Fibroblast of the aortic adventitia (primary cell): ENCODE results near the gene SORBS1. TPM values are rescaled to one million over a fixed set of nuclear protein-coding genes. Genes with fewer than 3 reads are reported as not detected.

ENCODE experiments used
- DNase-seq: peaks from one replicate; pipeline ENCODE4 v3.0.0-alpha.2; 2010; ENCODE audit warnings: low read depth
- H3K4me3 ChIP-seq: 2 replicates; pipeline ENCODE4 v1.5.1; 2011; ENCODE audit warnings: low read depth, mild to moderate bottlenecking, control low read depth, low read length, moderate library complexity
- CTCF ChIP-seq: IDR thresholded peaks from 2 replicates; pipeline ENCODE4 v1.5.1; 2011; ENCODE audit warnings: mild to moderate bottlenecking, low read length, control low read depth, inconsistent platforms; ENCODE audit not compliant: insufficient read depth
- total RNA-seq: library from RNA; depleted of rRNA; stranded (reverse); fragments of >200 nt; gene quantifications from 2 replicates; pipeline ENCODE4 v1.2.3, GENCODE V29; 2012; ENCODE audit warnings: low replicate concordance

The SORBS1 gene
- total RNA-seq, 1 donor: 0.36 TPM

DNA sequence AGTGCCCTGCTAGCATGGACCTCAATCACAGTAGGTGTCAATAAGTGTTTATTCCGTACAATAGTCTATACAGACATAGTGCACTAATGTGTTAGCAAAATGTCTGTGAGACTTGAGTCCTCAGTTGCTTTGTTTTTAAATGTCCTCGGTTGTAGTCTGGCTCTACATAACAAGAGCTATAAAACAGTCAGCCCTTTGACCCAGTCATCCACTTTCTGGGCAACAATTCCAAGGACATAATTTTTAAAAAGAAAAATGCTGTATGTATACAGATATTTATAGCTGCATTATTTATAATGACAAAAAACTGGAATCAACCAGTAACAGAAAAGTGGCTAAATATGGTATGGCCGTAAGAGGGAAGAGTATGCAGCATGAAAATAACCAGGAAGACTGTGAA lies 267.5 kb downstream of the SORBS1 start:
- no peak overlapping the region for H3K4me3 ChIP-seq
- no peak for DNase-seq
- no peak for TF ChIP-seq CTCF

- DNase-seq: no peak
- peak overlapping the region; percentile 81 for H3K4me3 ChIP-seq
- no peak for TF ChIP-seq CTCF
Measured at GRCh38 chr10:95291365-95292039, 269.7 kb downstream of the SORBS1 start.

DNA sequence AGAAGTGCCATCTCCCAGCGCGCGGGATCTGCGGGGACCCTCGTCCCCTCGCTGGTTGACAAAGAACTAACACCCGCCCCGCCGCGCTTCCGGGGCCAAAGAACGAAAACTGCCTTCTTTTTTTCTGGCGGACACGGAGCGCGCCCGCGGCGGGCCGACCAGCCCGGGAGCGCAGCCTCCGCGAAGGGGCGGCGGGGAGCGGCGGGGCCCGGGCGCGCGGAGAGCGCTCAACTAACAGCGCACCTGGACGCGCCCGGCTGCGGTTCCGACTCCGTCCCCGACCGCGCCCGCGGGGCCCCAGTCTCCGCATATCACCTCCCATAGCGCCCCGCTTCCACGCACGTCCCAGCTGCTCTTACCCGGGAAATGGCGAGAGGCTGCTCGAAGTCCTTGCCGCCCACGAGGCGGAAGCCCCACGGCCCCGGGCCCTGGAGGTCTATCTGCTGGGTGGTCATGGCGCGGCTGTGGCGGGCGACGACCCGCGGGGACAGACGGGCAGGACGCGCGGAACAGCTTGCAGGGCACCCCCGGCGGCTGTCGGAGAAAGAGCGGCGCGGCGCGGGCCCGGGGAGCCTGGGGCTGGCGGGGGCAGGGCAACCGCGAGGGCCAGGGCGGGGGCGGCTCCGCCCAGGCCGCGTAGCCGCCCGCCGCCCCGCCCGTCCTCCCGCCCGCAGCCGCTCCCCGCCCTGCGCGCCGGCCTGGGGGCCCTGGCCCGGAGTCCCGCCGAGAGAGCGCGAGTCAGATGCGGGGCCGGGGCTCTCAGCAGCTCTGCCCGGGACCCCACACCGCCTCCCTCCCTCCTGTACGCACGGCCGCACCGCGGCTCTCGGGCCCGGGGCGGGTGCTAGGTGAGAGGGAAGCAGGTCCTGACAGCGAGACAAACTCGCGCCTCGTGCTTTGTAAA lies 270.5 kb downstream of the SORBS1 start, which contains the start of gene PDLIM1:
TSS of gene PDLIM1 (minus strand) at position 543 of the 904 bp plus-strand sequence. CDS start at position 455, 88 bp downstream.
- peak; percentile 29 for DNase-seq
- TF ChIP-seq CTCF: peak; percentile 18
- peak within 1 kb of the TSS; percentile 81 for H3K4me3 ChIP-seq

- DNase-seq: no peak
- TF ChIP-seq CTCF: no peak
Measured at GRCh38 chr10:95289921-95290421, 271.2 kb downstream of the SORBS1 start.

GRCh38 chr10:95289003-95289920 lies 271.9 kb downstream of the SORBS1 start:
- TF ChIP-seq CTCF: no peak
- peak overlapping the region; percentile 81 for H3K4me3 ChIP-seq
- no peak for DNase-seq

More at GRCh38 chr10:95289921-95290421, 271.2 kb downstream of the SORBS1 start:
- peak overlapping the region; percentile 81 for H3K4me3 ChIP-seq

DNA sequence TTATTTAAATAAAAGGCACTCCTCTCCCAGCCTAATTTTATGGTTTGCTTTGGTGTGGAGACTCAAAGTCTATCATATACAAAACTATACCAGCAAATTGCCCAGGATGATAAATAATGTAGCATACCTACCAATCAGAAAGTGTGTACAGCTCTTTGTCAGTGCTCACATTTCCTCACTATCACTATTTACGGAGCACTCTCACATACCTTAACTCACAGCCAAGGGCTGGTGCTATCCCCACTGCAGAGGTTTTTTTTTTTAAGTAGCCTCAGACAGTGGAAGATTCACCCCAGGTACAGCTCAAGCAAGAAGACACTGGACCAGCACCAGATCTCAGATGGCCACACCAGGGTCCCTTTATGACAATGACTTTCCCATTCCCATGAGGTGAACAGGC lies 272.9 kb downstream of the SORBS1 start:
- H3K4me3 ChIP-seq: no peak overlapping the region
- no peak for DNase-seq
- no peak for TF ChIP-seq CTCF
